Mesenteric fat pad (tissue), 1 donor: ENCODE results near the gene CHKA. TPM values are rescaled to one million over a fixed set of nuclear protein-coding genes. Genes with fewer than 3 reads are reported as not detected.
A peak's percentile ranks its signal among the peaks of the same experiment; 100 is the strongest.

Source experiments
- DNase-seq: peaks from one replicate; pipeline ENCODE4 v3.0.0-alpha.2; 2020; ENCODE audit warnings: low spot score
- microRNA-seq: library from miRNA; unstranded; fragments of <30 nt; microRNA quantifications from one replicate; pipeline ENCODE4 v1.2.0, GENCODE V29; 2020; ENCODE audit warnings: borderline number of aligned reads
- total RNA-seq: library from RNA; stranded (reverse); fragmentation: NEBNext Ultra II Directional; extraction: Animal tissue kit (Norgen Biotek cat#: 25700); gene quantifications from one replicate; pipeline ENCODE4 v1.2.1, GENCODE V29; 2021
- donor health status: DM: yes; HTN: yes; CAD: no.

Gene CHKA
- total RNA-seq, 1 donor from 2014 or later = 33.4 TPM

- no peak for DNase-seq
These were observed 116.4 kb downstream of the CHKA start for GRCh38 chr11:68004551-68005335.

DNA sequence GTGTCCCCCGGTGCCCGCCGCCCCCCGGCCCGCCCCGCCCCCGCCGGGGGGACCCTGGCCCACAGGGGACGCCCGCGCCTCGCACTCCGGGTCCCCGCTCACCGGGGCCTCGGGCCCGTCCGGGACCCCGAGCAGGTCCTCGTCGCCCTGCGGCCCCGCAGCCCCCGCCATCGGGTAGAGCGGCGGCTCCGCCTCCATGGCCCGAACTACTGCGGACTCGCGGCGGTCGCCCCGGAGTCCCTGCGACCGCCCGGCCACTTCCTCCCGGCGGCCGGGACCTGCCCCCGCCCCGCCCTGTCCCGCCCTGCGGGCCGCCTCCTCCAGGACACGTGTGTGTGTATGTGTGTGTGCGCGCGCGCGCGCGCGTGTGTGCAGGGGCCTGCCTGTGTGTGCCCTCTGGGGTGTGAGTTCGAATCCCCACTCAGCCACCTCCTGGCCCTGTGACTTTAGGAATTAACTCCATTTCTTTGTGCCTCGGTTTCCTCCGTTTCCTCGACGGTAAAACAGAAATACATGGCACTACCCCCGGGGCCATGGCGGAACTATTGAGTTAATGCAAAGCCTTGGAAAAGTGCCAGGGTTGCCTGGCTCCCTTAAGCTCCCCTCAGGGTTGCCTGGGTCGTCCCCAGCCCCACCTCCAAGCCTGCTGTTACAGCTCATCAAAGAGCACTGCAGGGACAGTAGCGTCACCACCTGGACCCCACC lies 117.2 kb downstream of the CHKA start, which contains the start of gene UNC93B1:
UNC93B1 (minus strand) TSS at position 252 of the 705 bp plus-strand sequence; CDS start at position 198, 54 bp downstream.
- peak; percentile 96 for DNase-seq

GRCh38 chr11:68002938-68003845 lies 118.0 kb downstream of the CHKA start:
- no peak for DNase-seq

Small RNA genes lying within 50 kb of the gene (microRNA-seq; reads per million reads assigned to microRNA genes)
- gene MIR4691 (not detected), gene MIR6753 (not detected), gene MIR7113 (not detected)

Other genes with a start within 250 kb of the CHKA start
- gene UNC93B1, start 117.3 kb downstream of the CHKA start, total RNA-seq = 42.0 TPM
- 14.6 TPM for gene ALDH3B1, start 111.1 kb downstream of the CHKA start, total RNA-seq
- gene NDUFS8, start 90.7 kb downstream of the CHKA start, total RNA-seq = 134 TPM
- gene TCIRG1, start 82.4 kb downstream of the CHKA start, total RNA-seq = 112 TPM
- 29.4 TPM for gene KMT5B, start 91.9 kb upstream of the CHKA start, total RNA-seq
- gene C11orf24, start 150.6 kb upstream of the CHKA start, total RNA-seq = 50.9 TPM
- 59.9 TPM for gene LRP5, start 191.2 kb upstream of the CHKA start, total RNA-seq